HCT116 (cell line): Measurements from ENCODE around the gene NFS1.

Experiments used
- CEBPB ChIP-seq: IDR thresholded peaks from 2 replicates; pipeline ENCODE4 v1.6.1; 2012; ENCODE audit warnings: low read depth
- CTCF ChIP-seq, 3 experiments: fragments of 200-600 bp in 1 of 3; sonication (generic) in 1 of 3; IDR thresholded peaks in 2 of 3; conservative IDR thresholded peaks in 1 of 3; 2 replicates each; pipeline ENCODE4 v1.5.1; 2012 to 2017; ENCODE audit warnings: low read depth in 2 of 3, low read length in 2 of 3, antibody characterized with exemption in 1 of 3, borderline replicate concordance in 1 of 3, control low read depth in 1 of 3, mild to moderate bottlenecking in 1 of 3, mixed read lengths in 1 of 3, mixed run types in 1 of 3, moderate library complexity in 1 of 3; ENCODE audit not compliant: insufficient read depth in 1 of 3
- EZH2 ChIP-seq: fragments of 200-600 bp; sonication (generic); IDR thresholded peaks from 2 replicates; pipeline ENCODE4 v1.6.1; 2017; ENCODE audit warnings: antibody characterized with exemption, mixed run types
- EZH2phosphoT487 ChIP-seq: fragments of 200-600 bp; IDR thresholded peaks from 2 replicates; pipeline ENCODE4 v1.6.1; 2018; ENCODE audit warnings: antibody characterized with exemption, borderline replicate concordance
- MAX ChIP-seq: IDR thresholded peaks from 2 replicates; pipeline ENCODE4 v1.6.1; 2012
- POLR2A ChIP-seq: IDR thresholded peaks from 2 replicates; pipeline ENCODE4 v1.7.0; 2011; ENCODE audit warnings: borderline replicate concordance; ENCODE audit not compliant: insufficient read depth, insufficient read length; ENCODE audit errors: extremely low read depth
- POLR2AphosphoS5 ChIP-seq: IDR thresholded peaks from 2 replicates; pipeline ENCODE4 v1.6.1; 2011; ENCODE audit warnings: mild to moderate bottlenecking, low read depth, low read length, moderate library complexity
- SIN3A ChIP-seq: IDR thresholded peaks from 2 replicates; pipeline ENCODE4 v1.6.1; 2012; ENCODE audit warnings: low read depth
- ZFX ChIP-seq: fragments of 450-650 bp; IDR thresholded peaks from 2 replicates; pipeline ENCODE4 v1.6.1; 2017
- ZNF274 ChIP-seq: fragments of 200-500 bp; sonication (Bioruptor generic); IDR thresholded peaks from 2 replicates; pipeline ENCODE4 v1.6.1; 2014; ENCODE audit warnings: mild to moderate bottlenecking, low read depth, low read length, inconsistent platforms

- TF ChIP-seq CTCF (IDR thresholded peaks at IDR 0.05 in 2 of 3, conservative IDR thresholded peaks at IDR 0.05 in 1 of 3; ENCODE audit: borderline replicate concordance in 1 of 3, insufficient read depth in 1 of 3, low read depth in 2 of 3, low read length in 2 of 3) (no peak), ZFX (no peak), POLR2AphosphoS5 (no peak), POLR2A (no peak), ZNF274 (no peak), MAX (no peak), SIN3A (no peak), EZH2 (no peak), CEBPB (no peak), EZH2phosphoT487 (no peak)
Measured at GRCh38 chr20:35724321-35725230, 25.4 kb upstream of the NFS1 start.
